Measurements from ENCODE around the gene EFCAB12. TPM values are rescaled to one million over a fixed set of nuclear protein-coding genes. Genes with fewer than 3 reads are reported as not detected.

Gene EFCAB12
- total RNA-seq, 2 donors from 2014 or later, result 0.33 to 0.73 TPM

GRCh38 chr3:129358177-129358771 lies 70.2 kb downstream of the EFCAB12 start:
- Mint-ChIP-seq H3K27me3 (ENCODE audit: insufficient read depth) (peaks cover 18% of the 10 kb centered on the region), H3K9me3 (peaks cover 11% of the 10 kb centered on the region), H3K4me1 (peaks cover 20% of the 10 kb centered on the region), H3K36me3 (ENCODE audit: low read depth) (no peaks in the 10 kb centered on the region), H3K27ac (no peak overlapping the region), H3K4me3 (no peak overlapping the region)
- no peak for DNase-seq
- no peak for TF ChIP-seq CTCF (conservative IDR thresholded peaks at IDR 0.05)
- H3K4me3 ChIP-seq (ENCODE audit: low read length), result no peak overlapping the region
- H3K4me1 ChIP-seq (ENCODE audit: control insufficient read depth, insufficient read depth, low read length), result peaks cover 15% of the 10 kb centered on the region
- H3K9ac ChIP-seq (ENCODE audit: extremely low read depth, low read length, poor library complexity, severe bottlenecking), result no peak overlapping the region
- WGBS, 2 experiments (ENCODE audit: insufficient coverage in 1 of 2, insufficient read length in 1 of 2), result 94 to 100% methylated on average over 9 to 13 of the region's 13 CpGs
- no peak overlapping the region for H3K27ac ChIP-seq (ENCODE audit: low read depth, low read length)
- H3K27me3 ChIP-seq (ENCODE audit: control insufficient read depth, insufficient read depth, low read length, poor library complexity, severe bottlenecking), result no peaks in the 10 kb centered on the region
- no peaks in the 10 kb centered on the region for H3K36me3 ChIP-seq (ENCODE audit: control insufficient read depth, insufficient read depth, low read length)
- no peaks in the 10 kb centered on the region for H3K9me3 ChIP-seq (ENCODE audit: control insufficient read depth, low read length)

GRCh38 chr3:129357616-129358015 lies 70.8 kb downstream of the EFCAB12 start:
- Histone ChIP-seq H3K9me3 (ENCODE audit: control insufficient read depth, low read length) (no peaks in the 10 kb centered on the region), H3K27ac (ENCODE audit: low read depth, low read length) (no peak overlapping the region), H3K4me3 (ENCODE audit: low read length) (no peak overlapping the region), H3K27me3 (ENCODE audit: control insufficient read depth, insufficient read depth, low read length, poor library complexity, severe bottlenecking) (no peaks in the 10 kb centered on the region), H3K9ac (ENCODE audit: extremely low read depth, low read length, poor library complexity, severe bottlenecking) (no peak overlapping the region), H3K4me1 (ENCODE audit: control insufficient read depth, insufficient read depth, low read length) (peaks cover 15% of the 10 kb centered on the region), H3K36me3 (ENCODE audit: control insufficient read depth, insufficient read depth, low read length) (no peaks in the 10 kb centered on the region)
- Mint-ChIP-seq H3K9me3 (peaks cover 11% of the 10 kb centered on the region), H3K4me1 (peaks cover 20% of the 10 kb centered on the region), H3K36me3 (ENCODE audit: low read depth) (no peaks in the 10 kb centered on the region), H3K27me3 (ENCODE audit: insufficient read depth) (peaks cover 20% of the 10 kb centered on the region), H3K27ac (no peak overlapping the region), H3K4me3 (no peak overlapping the region)
- TF ChIP-seq CTCF (conservative IDR thresholded peaks at IDR 0.05), result no peak
- 93% methylated on average over 7 to 9 of the region's 9 CpGs for WGBS, 2 experiments (ENCODE audit: insufficient coverage in 1 of 2, insufficient read length in 1 of 2)
- no peak for DNase-seq

GRCh38 chr3:129356756-129357425 lies 71.5 kb downstream of the EFCAB12 start:
- TF ChIP-seq CTCF (conservative IDR thresholded peaks at IDR 0.05), result no peak
- H3K27ac ChIP-seq (ENCODE audit: low read depth, low read length), result no peak overlapping the region
- H3K4me3 Mint-ChIP-seq, result no peak overlapping the region
- H3K4me3 ChIP-seq (ENCODE audit: low read length), result no peak overlapping the region
- H3K9ac ChIP-seq (ENCODE audit: extremely low read depth, low read length, poor library complexity, severe bottlenecking), result no peak overlapping the region
- 95 to 96% methylated on average over 5 to 10 of the region's 10 CpGs for WGBS, 2 experiments (ENCODE audit: insufficient coverage in 1 of 2, insufficient read length in 1 of 2)
- H3K9me3 ChIP-seq (ENCODE audit: control insufficient read depth, low read length), result no peaks in the 10 kb centered on the region
- no peak overlapping the region for H3K27ac Mint-ChIP-seq
- H3K9me3 Mint-ChIP-seq, result peaks cover 11% of the 10 kb centered on the region
- H3K4me1 ChIP-seq (ENCODE audit: control insufficient read depth, insufficient read depth, low read length), result peaks cover 15% of the 10 kb centered on the region
- no peaks in the 10 kb centered on the region for H3K27me3 ChIP-seq (ENCODE audit: control insufficient read depth, insufficient read depth, low read length, poor library complexity, severe bottlenecking)
- H3K36me3 Mint-ChIP-seq (ENCODE audit: low read depth), result no peaks in the 10 kb centered on the region
- no peak for DNase-seq
- H3K36me3 ChIP-seq (ENCODE audit: control insufficient read depth, insufficient read depth, low read length), result no peaks in the 10 kb centered on the region
- peaks cover 20% of the 10 kb centered on the region for H3K27me3 Mint-ChIP-seq (ENCODE audit: insufficient read depth)
- peaks cover 20% of the 10 kb centered on the region for H3K4me1 Mint-ChIP-seq
